ENCODE measurements around the gene AFP. TPM values are rescaled to one million over a fixed set of nuclear protein-coding genes. Genes with fewer than 3 reads are reported as not detected.

Gene AFP
- total and polyA plus RNA-seq, 2 of the 13 experiments (the other 11 are each of a cell fraction or from before 2014, with no cell fraction given) = 9,434 to 13,105 TPM

DNA sequence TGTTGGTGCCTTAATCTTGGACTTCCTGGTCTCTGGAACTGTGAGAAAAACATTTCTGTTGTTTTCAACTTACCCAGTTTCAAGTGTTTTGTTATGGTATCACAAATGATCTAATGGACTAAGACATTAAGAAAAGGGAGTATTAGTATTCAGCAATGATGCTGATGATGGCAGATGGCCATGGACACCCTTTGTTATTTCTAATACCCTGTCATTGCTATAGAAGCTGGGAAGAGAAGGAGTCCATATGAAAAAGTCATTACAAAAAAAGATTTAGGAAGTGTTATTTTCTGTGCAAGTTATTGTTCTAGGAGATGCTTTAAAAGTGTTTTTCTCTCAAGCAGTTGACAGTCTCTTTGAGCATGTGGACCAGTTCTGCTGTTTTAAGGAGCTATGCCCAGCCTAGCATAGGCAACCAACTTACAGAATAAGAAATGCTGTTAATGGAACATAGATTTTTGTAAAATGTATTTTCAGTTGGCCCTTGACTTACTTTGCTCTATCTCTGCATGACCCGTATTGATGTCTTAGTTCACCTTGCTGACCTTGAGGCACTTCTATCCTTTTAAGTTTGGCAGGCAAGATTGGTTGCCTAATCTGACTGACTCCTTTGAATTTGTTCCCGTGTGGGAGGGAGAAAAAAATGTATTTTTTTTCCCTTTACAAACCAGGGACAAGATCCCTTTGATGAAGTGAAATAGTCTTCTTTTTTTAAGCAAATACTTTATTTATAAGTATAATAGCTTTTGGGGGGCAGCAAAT is 6.0 kb upstream of the AFP start (continued):
- no peak for TF ChIP-seq TGIF2 (CRISPR knock-in tag; IDR thresholded peaks at IDR 0.05)
- no peak for TF ChIP-seq ZIK1 (CRISPR knock-in tag; IDR thresholded peaks at IDR 0.05; ENCODE audit: borderline replicate concordance, low read depth)
- TF ChIP-seq TOE1 (CRISPR knock-in tag; IDR thresholded peaks at IDR 0.05) = no peak
- TF ChIP-seq ZNF530 (CRISPR knock-in tag; IDR thresholded peaks at IDR 0.05; ENCODE audit: low read depth) = no peak
- TF ChIP-seq ZFYVE20 (CRISPR knock-in tag; IDR thresholded peaks at IDR 0.05; ENCODE audit: borderline replicate concordance, low read depth) = no peak
- TF ChIP-seq ZMYM2 (CRISPR knock-in tag; IDR thresholded peaks at IDR 0.05) = no peak
- TF ChIP-seq, protein P1, sequence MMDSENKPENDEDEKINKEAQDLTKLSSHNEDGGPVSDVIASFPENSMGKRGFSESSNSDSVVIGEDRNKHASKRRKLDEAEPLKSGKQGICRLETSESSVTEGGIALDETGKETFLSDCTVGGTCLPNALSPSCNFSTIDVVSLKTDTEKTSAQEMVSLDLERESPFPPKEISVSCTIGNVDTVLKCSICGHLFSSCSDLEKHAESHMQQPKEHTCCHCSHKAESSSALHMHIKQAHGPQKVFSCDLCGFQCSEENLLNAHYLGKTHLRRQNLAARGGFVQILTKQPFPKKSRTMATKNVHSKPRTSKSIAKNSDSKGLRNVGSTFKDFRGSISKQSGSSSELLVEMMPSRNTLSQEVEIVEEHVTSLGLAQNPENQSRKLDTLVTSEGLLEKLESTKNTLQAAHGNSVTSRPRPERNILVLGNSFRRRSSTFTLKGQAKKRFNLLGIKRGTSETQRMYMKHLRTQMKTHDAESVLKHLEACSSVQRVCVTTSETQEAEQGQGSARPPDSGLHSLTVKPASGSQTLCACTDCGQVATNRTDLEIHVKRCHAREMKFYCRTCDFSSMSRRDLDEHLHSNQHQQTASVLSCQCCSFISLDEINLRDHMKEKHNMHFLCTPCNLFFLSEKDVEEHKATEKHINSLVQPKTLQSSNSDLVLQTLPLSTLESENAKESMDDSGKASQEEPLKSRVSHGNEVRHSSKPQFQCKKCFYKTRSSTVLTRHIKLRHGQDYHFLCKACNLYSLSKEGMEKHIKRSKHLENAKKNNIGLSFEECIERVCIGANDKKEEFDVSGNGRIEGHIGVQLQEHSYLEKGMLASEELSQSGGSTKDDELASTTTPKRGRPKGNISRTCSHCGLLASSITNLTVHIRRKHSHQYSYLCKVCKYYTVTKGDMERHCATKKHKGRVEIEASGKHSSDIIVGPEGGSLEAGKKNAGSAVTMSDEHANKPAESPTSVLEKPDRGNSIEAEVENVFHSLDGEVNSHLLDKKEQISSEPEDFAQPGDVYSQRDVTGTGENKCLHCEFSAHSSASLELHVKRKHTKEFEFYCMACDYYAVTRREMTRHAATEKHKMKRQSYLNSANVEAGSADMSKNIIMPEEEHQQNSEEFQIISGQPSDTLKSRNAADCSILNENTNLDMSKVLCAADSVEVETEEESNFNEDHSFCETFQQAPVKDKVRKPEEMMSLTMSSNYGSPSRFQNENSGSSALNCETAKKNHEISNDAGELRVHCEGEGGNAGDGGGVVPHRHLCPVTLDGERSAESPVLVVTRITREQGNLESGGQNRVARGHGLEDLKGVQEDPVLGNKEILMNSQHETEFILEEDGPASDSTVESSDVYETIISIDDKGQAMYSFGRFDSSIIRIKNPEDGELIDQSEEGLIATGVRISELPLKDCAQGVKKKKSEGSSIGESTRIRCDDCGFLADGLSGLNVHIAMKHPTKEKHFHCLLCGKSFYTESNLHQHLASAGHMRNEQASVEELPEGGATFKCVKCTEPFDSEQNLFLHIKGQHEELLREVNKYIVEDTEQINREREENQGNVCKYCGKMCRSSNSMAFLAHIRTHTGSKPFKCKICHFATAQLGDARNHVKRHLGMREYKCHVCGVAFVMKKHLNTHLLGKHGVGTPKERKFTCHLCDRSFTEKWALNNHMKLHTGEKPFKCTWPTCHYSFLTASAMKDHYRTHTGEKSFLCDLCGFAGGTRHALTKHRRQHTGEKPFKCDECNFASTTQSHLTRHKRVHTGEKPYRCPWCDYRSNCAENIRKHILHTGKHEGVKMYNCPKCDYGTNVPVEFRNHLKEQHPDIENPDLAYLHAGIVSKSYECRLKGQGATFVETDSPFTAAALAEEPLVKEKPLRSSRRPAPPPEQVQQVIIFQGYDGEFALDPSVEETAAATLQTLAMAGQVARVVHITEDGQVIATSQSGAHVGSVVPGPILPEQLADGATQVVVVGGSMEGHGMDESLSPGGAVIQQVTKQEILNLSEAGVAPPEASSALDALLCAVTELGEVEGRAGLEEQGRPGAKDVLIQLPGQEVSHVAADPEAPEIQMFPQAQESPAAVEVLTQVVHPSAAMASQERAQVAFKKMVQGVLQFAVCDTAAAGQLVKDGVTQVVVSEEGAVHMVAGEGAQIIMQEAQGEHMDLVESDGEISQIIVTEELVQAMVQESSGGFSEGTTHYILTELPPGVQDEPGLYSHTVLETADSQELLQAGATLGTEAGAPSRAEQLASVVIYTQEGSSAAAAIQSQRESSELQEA (CRISPR knock-in tag; IDR thresholded peaks at IDR 0.05; ENCODE audit: not compliant biosample characterization) = no peak
- TF ChIP-seq MEF2D (CRISPR knock-in tag; IDR thresholded peaks at IDR 0.05) = no peak
- no peak for TF ChIP-seq ZFP1 (CRISPR knock-in tag; IDR thresholded peaks at IDR 0.05)
- TF ChIP-seq E2F1 (CRISPR knock-in tag; IDR thresholded peaks at IDR 0.05) = no peak
- no peak for TF ChIP-seq LBX2 (CRISPR knock-in tag; IDR thresholded peaks at IDR 0.05; ENCODE audit: borderline replicate concordance)
- no peak for TF ChIP-seq ZNF678 (CRISPR knock-in tag; IDR thresholded peaks at IDR 0.05)
- TF ChIP-seq NAIF1 (CRISPR knock-in tag; IDR thresholded peaks at IDR 0.05; ENCODE audit: borderline replicate concordance) = no peak
- TF ChIP-seq CAMTA2 (CRISPR knock-in tag; IDR thresholded peaks at IDR 0.05; ENCODE audit: borderline replicate concordance) = no peak
- TF ChIP-seq, protein P2, sequence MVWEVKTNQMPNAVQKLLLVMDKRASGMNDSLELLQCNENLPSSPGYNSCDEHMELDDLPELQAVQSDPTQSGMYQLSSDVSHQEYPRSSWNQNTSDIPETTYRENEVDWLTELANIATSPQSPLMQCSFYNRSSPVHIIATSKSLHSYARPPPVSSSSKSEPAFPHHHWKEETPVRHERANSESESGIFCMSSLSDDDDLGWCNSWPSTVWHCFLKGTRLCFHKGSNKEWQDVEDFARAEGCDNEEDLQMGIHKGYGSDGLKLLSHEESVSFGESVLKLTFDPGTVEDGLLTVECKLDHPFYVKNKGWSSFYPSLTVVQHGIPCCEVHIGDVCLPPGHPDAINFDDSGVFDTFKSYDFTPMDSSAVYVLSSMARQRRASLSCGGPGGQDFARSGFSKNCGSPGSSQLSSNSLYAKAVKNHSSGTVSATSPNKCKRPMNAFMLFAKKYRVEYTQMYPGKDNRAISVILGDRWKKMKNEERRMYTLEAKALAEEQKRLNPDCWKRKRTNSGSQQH (CRISPR knock-in tag; IDR thresholded peaks at IDR 0.05; ENCODE audit: low read depth) = no peak
- TF ChIP-seq FOXK1 (CRISPR knock-in tag; IDR thresholded peaks at IDR 0.05; ENCODE audit: borderline replicate concordance, low read depth) = peak; percentile 78; the same call in 1 of the 2 replicates
- no peak for TF ChIP-seq BRCA1 (CRISPR knock-in tag; IDR thresholded peaks at IDR 0.05)
- TF ChIP-seq ASH2L (IDR thresholded peaks at IDR 0.05; ENCODE audit: insufficient read length, low read depth, low read length) = no peak
- TF ChIP-seq JUN (CRISPR knock-in tag; IDR thresholded peaks at IDR 0.05) = 0 out of 2 replicates have a peak, but pooled peaks have one; percentile 28
